ENCODE data around the gene ABHD6.
"Not testable (repeated sequence)": the region's sequence is repeated elsewhere in the genome, so short reads cannot be mapped to it uniquely, and the experiment has no call there.

DNA sequence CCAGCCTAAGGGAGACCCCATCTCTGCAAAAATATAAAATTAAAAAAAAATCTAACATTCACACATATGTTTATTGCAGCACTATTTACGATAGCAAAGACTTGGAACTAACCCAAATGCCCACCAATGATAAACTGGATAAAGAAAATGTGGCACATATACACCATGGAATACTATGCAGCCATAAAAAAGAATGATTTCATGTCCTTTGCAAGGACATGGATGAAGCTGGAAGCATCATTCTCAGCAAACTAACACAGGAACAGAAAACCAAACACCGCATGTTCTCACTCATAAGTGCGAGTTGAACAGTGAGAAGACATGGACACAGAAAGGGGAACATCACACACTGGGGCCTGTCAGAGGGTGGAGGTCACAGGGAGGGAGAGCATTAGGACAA, 35.8 kb downstream of the ABHD6 start:
- not testable (repeated sequence) for TF ChIP-seq CTCF (IDR thresholded peaks at IDR 0.05; ENCODE audit: low read depth, low read length); EZH2phosphoT487 (IDR thresholded peaks at IDR 0.05; ENCODE audit: low read depth)
